GM19238 (cell line): ENCODE results near the gene ACTL6A.
"Not testable (repeated sequence)": the region's sequence is repeated elsewhere in the genome, so short reads cannot be mapped to it uniquely, and the experiment has no call there.

ENCODE experiments used
- DNase-seq: peaks from one replicate; pipeline ENCODE4 v3.0.0; 2011; ENCODE audit warnings: low spot score; ENCODE audit not compliant: insufficient read length

Gene ACTL6A

DNA sequence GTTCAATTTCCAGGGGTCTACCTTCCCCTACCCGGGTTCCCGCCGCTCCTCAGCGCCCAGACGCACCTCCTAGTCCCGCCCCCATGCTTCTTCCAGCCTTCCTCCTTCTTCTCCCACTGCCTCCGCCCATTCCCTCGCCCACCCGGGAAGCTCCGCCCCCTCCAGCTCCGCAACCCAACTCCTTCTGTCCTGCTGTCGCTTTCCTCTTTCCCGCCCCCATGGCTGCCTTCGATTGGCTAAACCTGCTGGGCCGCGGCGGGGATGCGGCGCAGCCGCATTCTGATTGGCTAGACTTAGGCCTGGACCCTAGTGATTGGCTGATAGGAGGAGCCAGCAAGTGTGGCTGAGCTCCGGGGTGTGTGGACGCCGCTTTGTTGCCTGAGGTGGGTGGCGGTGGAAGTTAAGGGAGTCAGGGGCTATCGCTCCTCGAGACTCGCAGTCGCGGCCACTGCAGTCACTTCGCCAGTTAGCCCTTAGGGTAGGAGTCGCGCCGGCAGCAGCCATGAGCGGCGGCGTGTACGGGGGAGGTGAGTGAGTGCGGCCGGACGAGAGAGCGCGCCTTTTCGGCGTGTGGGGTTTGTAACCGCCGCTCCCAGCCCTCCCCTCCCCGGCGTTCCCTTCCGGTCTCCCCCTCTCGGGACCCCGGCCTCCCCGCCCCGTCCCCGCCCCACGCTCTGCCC is at the start of gene ACTL6A:
Gene ACTL6A, plus strand, starts transcription at position 336 of the 680 bp plus-strand sequence. Its CDS starts 167 bp downstream, at position 503.
- DNase-seq, result peak; percentile 93

DNA sequence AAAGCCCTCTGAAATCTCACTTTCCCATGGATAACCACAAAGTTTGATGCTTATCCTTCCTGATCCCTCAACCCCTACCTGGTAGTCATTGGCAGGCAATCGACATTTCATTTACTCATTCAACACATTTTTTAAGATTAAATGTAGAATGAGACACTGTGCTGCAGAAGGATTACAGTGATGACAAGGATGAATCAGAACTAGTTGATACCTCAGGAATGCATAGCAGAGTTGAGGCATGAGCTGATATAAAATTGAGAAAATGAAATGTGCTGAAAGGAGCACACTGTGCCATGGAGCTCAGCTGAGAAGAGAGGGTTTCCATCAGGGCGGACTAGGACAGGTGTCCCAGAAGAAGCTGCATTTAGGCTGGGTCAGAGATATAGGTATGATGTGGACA is 48.9 kb upstream of the ACTL6A start:
- no peak for DNase-seq

DNA sequence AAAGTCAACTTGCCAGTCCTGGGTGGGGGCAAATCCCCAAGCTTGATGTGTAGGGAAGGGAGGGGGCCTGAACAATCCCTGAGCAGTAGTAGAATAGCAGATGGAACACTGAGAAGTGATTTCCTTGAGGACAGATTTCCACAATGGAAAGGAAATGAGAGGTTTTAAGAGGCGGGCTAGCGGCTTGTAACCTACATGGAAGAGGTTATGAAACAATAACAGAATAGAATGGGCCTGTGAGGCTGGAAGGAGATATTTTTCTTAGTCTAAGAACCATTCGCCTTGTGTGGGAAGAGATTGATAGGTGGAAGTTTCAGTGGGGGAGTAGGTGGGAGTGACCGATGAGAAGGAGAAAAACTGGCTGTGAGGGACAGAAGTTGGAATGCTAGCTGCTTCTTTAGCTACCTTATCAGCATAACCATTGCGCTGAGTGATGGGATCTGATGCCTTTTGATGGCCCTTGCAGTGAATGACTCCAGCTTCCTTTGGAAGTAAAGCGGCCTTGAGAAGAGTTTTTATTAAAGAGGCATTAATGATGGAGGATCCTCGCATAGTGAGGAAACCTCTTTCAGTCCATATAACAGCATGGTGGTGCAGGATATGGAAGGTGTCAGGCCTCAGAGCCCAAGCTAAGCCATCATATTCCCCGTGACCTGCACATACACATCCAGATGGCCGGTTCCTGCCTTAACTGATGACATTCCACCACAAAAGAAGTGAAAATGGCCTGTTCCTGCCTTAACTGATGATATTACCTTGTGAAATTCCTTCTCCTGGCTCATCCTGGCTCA is 46.1 kb upstream of the ACTL6A start:
- not testable (repeated sequence) for DNase-seq

GRCh38 chr3:179526482-179526881 is 36.2 kb upstream of the ACTL6A start:
- no peak for DNase-seq

GRCh38 chr3:179526989-179527391 is 35.7 kb upstream of the ACTL6A start:
- DNase-seq, result no peak

- no peak for DNase-seq
These were observed 34.0 kb upstream of the ACTL6A start for GRCh38 chr3:179528772-179529171.

GRCh38 chr3:179531576-179531975 is 31.1 kb upstream of the ACTL6A start:
- no peak for DNase-seq

GRCh38 chr3:179533274-179533673 is 29.5 kb upstream of the ACTL6A start:
- no peak for DNase-seq

DNA sequence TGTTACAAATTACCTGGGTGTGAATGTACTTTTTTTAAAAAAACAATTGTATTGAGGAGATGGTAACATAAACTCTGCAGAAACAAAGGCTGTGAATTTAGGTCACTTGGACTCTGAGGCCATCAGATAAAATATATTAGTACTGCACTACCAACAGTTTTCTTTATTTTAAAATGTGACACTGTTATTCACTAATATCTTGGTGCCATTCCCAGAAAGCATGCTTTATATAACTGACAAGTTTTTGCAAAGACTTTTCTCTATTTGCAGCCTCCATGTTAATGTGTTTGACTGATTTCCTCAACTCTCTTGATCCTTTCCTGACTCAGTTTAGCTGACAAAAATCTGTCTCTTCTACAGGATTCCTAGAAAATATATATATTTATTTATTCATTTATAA is 26.5 kb upstream of the ACTL6A start:
- DNase-seq, result no peak

DNA sequence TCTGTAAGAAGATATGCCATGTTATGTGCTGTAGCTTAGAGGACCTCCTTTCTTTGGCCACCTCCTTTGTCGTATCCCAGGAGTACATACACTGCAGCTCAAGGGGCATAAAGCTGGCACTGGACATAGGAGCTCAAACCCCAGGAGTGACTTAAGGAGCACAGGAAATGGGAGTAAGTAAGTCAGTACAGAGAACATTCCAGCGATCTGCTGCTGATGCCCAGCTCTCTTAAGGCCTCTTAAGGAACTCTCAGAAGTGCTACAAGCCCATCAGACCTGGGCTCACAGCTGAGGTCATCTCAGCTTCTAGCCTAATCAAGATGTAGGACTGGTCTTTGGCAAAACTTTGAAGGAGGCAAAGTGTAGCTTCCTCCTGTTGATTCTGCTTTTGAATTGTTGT is 21.6 kb upstream of the ACTL6A start:
- no peak for DNase-seq

- no peak for DNase-seq
These were observed 21.1 kb upstream of the ACTL6A start for GRCh38 chr3:179541596-179541995.

- DNase-seq, result no peak
These were observed 20.4 kb upstream of the ACTL6A start for GRCh38 chr3:179542375-179542774.

- no peak for DNase-seq
These were observed 17.6 kb upstream of the ACTL6A start for GRCh38 chr3:179544981-179545645.

DNA sequence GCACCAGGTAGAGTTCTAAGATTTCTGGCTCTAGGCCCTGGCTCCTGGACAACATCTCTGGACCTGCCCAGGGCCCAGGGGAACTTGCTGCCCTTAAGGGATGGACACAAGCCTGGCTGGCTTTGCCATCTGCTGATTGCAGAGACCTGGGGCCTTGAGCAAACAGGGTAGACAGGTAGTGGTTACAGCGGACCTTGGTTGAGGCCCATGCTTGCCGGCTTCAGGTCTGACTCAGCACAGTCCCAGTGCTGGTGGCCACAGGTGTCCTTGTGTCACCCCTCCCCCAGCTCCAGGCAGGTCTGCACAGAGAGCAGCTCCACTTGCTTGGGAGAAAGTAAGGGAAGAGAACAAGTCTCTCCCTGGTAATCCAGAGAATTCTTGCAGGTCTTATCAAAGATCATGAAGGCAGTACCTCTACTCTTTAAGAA is 15.9 kb upstream of the ACTL6A start:
- no peak for DNase-seq

DNA sequence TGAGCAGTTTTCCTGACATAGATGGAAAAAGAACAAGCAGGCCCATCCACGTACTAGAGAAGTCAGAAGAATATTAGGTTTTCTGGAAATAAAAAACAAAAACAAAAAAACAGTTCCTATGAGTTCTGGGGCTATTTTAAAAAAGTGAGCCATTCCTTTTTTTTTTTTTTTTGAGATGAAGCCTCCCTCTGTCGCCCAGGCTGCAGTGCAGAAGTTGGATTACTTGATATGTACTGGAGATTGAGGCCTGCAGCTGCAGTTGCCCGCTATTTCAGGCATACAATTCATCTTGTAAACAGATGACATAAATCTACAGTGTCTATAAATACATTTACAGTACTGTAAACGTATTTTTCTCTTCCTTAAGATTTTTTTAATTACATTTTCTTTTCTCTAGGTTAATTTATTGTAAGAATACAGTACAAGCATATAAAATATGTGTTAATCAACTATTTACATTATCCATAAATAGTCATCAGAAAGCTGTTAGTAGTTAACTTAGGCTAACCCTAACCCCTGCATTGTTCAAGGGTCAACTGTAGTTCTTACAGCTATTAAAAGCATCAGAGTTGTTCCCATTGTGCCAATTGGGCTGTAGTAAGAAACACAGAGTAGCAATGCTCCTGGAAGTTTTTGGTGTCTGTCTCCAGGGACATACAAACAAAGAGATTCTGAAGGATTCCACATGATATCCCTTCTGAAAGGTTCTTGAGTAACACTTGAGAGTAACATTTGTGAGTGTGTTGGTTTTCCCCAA is 11.2 kb upstream of the ACTL6A start:
- DNase-seq, result no peak

GRCh38 chr3:179558742-179559364 is 3.9 kb upstream of the ACTL6A start:
- no peak for DNase-seq

GRCh38 chr3:179560791-179561190 is 1.9 kb upstream of the ACTL6A start:
- no peak for DNase-seq

GRCh38 chr3:179563271-179563783 is 601 bp downstream of the ACTL6A start:
- DNase-seq, result peak; percentile 49

DNA sequence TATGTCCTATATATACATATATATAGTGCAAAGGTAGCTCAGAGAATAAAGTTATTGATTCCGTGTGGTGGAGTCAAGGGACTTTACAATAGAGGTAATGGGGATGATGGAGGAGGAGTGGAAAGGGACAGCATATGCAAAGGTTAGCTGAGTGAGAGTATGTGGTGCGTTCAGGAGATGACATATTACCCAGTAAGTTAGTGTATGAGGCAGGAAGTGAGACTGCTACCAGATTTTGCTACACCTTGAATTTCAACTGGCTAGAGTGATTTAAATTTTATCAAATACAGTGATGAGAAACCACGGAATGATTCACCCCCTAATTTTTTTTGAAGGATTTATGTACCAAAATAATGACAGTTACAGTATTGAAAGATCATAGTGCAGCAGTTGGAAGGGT is 2.8 kb downstream of the ACTL6A start:
- no peak for DNase-seq

GRCh38 chr3:179580992-179581391 is 18.3 kb downstream of the ACTL6A start:
- no peak for DNase-seq

GRCh38 chr3:179589143-179589542 is 26.4 kb downstream of the ACTL6A start:
- no peak for DNase-seq
